GM18867 (cell line): ENCODE results near the gene TMPRSS3.

Experiments used
- ATAC-seq: cut with Tn5 transposase; IDR thresholded peaks from one replicate; pipeline ENCODE4 v1.9.1; 2021; ENCODE audit warnings: mild to moderate bottlenecking, moderate library complexity; ENCODE audit not compliant: unreplicated experiment

The TMPRSS3 gene

DNA sequence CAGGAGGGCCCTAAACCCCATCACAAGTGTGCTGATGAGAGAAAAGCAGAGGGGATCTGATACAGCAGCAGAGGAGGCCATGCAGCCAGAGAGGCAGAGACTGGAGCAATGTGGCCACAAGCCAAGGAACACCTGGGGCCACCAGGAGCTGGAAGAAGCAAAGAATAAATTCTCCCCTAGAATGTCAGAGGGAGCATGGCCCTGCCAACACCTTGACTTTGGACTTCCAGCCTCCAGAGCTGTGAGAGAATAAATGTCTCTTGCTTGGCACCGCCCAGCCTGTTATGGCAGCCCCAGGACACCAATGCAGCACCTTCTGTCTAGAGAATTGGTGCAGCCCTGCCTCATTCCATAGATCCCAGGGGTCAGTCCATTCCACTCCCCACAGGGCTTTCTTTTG lies 33.2 kb upstream of the TMPRSS3 start:
- ATAC-seq: no peak

DNA sequence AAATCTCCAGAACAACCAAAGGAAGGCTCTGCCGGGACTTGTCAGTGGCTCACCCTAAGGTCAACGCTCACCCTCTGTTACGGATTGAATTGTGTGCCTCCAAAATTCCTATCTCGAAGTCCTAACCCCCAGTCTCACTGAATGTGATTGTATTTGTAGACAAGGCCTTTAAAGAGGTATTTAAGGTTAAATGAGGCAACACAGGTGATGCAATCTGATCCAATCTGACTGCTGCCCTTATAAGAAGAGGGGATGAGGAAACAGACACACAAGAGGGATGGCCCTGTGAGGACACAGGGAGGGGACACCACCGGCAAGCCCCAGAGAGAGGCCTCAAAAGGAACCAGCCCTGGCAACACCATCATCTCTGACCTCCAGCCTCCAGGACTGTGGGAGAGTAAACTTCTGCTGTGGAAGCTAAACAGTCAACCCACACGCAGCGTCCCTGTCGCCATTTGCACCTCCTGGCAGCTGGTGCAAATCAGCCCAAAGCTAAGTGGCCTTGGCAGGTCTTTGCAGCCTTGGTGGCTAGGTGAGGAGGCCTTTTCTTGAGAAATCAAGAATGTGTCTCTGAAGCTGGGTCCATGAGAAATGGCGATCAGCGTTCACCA lies 32.1 kb upstream of the TMPRSS3 start:
- ATAC-seq: no peak

DNA sequence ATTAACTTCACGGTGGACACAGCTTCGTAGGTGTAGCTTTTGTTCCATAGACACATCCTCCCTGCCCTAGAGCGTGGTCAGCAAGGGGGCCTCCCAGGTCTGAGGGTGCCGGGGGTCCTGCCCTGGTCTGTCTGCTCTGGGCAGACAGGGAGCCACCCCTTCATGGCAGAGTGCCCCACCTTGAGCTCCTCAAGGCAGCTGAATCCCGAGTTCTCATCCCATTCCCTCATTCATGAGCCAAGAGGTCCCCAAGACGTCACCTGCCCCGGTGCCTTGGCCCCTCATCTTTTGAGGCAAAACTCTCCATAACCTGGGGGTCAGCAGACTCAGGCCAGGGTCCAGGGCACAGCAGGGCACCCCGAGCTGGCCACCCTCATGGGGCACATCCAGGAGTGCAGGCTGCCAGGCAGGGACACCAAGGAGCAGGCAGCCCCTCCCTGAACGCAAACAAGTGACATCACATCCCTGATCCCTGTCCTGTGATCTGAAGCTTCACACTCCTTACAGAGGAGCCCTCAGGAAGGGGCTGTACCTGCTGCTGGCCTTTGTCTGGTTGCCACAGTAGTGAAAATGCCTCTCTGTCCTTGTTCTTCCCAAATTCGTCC lies 31.1 kb upstream of the TMPRSS3 start:
- no peak for ATAC-seq

DNA sequence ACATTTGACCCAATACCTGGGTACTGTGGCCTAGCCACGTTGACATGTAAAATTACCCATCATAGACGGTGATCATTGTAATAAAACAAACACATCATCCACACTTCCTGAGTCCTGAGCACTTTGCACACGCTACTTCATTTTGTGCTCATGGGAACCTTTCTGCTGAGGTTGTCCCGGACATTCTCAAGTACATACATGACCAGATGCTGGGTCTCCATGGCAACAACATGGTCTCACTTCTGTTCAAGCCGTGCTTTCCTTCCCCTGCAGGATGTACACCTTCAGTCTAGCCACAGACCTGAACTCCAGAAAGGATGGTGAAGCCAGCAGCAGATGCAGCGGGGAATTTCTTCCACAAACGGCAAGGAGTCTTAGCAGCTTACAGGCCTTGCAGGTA lies 30.6 kb upstream of the TMPRSS3 start:
- no peak for ATAC-seq

DNA sequence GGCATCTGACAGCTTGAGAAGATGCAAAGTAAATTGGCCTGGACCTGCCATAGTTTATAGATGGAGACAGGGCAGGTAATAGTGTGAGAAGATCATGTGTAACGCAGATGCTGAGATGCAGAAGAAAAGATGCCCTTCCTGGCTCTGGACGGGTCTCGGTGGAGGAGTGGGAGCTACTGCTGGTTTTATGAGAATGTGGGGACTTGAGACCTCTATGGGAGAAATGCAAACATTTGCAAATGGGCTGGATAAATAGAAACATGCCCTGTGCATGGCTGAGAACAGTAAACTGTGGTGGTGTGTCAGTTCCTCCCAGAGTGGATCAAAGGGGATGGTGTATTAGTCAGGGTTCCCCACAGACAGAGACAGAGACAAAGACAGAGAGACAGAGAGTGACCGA lies 29.7 kb upstream of the TMPRSS3 start:
- peak; percentile 22 for ATAC-seq

DNA sequence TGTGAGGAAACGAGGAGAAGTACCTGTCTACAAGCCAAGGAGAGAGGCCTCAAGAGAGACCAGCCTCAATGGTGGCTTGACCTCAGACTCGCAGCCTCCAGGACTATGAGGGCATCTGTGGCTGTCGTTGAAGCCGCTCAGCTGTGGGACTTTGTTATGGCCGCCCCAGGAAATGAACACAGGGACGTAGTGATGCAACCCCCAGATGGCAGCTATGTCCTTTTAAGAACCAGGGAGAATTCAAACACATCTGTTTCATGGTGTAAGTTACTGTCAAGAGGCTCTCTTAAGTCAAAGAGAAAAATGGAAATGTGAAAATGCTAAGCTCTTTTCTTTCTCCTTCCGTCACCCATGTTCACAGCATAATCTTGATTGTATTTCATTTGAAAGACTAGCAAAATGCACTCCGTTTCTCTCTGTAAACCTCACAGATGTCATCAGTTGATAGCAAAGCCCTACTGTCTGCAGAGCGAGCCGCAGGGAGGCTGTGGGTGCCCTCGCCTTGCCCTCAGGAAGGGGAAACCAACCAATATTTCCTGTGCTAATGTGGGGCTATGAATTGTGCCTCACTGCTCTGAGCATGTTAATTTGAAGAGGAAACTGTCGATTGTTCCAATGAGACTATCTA lies 29.2 kb upstream of the TMPRSS3 start:
- peak; percentile 52 for ATAC-seq

DNA sequence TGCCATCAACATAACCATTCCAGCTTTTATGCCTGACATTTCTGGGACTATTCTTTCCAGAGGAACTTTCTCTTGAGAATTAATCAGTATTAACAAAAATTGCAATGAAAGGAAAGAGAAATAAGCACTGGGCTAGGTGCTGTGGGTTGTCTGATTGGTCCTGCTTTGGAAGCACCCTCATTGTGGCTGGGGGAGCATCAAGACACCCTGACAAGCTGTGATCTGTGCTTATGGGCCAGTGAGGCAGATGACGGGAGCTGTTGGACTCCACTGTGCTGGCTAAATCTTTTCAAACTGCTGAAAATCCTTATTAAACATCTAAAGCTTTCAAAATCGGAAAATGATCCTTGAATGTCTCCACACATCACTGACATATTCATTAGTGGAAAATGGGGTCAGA lies 27.8 kb upstream of the TMPRSS3 start:
- no peak for ATAC-seq

DNA sequence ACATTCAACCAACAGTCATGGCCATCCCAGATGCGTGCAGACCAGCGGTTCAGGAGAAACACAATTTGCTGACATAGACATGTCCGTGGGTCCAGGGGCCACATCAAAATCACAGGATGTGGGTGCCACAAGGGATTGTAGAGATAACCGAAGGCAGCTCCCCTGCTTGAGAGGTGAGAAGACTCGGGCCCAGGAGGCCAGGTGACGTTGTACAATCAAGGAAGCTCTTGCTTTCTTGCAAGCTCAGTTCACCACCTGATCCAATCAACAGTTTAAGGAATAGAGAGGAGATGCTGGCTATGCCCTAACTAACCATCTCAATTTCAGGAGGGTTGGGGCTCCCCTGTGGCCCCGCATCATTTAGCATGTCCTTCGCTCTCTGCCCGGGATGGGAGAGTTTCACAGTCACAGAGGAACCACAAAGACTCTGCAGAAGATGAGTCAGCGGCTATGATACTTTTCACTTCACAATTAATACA lies 27.4 kb upstream of the TMPRSS3 start:
- peak; percentile 57 for ATAC-seq

DNA sequence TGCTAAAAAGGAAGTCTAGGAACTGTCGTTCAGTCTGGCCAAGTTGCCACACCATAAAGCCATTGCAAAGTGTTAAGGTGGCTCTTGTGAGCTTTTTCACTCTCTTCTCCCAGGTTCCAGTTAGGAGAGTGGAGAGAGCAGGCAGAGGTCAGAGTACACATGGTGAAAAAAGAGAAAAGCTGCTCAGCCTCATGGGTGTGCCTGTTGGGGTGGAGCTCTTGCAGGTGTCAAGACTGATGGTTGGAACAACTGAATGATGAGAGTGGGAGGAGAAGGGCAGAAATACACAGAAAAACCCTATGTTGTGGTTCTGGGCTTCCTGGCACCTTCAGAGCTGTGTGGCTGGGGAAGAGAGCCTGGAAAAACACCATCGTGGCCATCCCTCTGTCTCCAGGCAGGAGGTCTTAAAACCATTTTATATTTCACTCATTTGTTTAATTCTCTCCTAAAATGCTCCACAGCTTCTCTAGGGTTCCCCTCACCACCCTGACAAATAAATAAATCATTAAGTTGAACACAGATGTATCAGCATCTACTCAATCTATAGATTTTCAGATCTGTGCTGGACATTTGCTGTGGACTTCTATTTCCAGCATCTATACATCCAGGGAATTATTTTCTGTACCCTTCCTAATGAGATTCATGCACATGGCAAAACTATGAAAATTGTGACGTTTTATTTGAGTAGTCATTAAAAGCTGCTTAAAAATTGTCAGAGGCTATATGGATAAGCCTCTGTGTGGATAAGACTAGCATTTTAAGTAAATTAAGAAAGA lies 25.4 kb upstream of the TMPRSS3 start:
- no peak for ATAC-seq

DNA sequence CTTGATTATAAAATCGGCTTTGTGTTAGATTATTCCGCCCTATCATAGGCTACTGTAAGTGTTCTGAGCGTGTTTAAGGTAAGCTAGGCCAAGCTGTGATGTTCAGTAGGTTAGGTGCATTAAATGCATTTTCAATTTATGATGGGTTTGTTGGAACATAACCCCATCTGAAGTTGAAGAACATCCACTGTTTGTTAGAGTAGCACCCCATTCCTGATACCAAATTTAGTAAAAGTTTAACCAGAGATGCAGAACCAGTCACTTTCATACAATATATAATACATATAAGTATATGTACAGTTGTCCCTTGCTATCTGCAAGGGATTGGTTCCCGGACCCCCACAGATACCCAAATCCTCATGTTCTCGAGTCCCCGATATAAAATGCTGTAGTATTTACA lies 24.0 kb upstream of the TMPRSS3 start:
- ATAC-seq: no peak

DNA sequence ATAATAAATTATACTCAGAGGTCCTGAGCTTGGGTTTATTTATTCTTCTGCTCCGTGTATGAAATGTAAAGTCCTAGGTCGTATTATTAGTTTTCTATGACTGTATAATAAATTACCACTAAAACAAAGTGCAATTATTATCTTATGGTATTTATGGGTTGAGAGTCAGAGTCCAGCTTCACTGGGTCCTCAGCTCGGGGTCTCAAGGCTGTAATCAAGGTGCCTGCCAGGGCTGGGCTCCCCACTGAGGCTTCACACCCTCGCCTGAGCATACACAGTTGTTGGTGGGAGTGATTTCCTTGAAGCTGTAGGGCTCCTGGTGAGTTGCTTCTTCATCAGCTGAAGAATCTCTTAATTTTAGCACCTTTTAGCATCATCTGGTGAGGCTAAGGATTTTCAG lies 23.0 kb upstream of the TMPRSS3 start:
- ATAC-seq: no peak

DNA sequence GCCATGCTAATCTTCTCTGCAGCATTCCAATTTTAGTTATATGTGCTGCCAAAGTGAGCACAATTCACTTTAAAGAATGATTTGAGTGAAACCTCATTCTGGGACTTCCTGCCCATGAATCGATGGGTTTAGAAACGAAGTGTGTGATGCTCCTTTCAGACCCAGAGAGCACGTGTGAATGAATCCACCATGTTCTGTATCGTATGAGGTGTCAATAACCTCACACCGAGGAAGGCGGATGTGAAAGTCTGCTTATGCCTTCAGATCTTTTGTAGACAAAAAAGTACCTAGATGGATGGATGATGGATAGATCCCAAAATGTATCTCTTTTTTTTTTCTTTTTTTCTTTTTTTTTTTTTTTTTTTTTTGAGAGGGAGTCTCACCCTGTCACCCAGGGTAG lies 21.7 kb upstream of the TMPRSS3 start:
- ATAC-seq: peak; percentile 48

DNA sequence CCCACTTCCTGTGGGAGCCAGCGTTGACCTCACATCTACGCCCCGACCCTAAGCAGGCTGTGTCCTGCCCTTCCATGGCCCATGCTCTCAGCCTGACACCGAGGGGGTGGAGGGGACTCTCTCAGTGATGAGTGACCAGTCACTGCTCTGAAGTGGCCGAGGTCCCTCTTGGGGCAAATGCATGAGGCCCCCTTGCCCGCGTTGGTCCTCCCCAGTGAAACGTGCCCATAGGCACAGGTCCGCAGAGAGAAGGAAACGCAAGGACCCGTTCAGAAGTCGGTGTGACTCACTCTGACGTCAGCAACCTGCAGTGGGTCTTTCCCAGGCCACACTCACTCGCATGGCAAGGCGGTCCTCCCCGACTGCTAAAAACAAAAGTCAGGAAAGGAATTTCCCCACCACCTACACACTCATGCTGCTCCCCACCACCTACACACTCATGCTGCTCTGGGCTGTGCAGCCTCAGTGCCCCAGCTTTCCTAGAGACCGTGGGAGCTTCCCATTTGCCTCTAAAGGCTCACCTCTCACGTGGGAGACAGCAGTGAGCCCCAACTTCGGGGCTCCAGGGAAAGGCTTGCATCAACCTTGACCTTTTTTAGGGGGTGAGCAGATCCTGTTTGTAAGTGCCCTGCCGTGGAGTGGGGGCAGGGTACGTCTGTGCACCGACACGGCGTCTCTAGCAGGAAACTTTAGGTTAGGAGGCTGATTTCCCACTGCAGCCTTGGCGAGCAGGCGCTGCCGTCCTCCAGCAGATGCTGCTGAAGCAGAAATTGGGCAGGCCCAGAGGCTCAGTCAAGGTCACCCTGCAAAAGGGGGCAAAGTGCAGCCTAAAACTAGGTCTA lies 19.3 kb upstream of the TMPRSS3 start:
- ATAC-seq: peak; percentile 61

DNA sequence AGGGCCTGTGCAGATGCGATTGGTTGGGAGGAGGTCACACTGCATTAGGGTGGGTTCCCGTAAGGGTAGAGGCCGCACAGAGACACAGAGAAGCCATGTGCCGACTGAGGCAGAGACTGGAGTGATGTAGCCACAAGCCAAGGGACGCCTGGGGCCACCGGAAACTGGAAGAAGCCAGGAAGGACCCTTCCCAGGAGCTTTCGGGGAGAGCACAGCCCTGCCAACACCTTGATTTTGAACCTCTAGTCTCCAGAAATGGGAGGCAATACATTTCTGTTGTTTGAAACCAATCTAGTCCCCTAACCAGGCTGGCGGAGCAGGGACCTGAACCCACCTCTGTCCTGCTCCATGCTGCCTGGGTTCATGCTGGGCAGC lies 18.7 kb upstream of the TMPRSS3 start:
- no peak for ATAC-seq

DNA sequence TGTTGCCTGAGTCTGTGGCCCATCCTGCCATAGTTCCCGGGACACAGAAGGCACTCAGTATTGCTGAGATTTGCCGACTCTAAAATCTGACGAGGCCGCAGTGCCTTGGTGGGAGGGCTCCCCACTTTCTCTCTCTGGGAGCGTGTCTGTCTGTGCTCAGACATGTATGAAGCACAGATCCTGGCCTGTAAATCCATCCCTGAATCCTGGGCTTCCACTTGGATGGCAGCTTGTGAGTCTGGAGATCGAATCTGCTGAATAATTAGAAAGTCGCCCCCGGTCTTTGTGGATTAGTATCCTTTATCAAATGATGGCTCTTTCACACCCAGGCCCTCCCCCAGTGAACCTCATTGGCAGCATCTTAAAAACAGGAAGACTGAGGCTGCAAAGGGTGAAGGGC lies 18.2 kb upstream of the TMPRSS3 start:
- no peak for ATAC-seq

DNA sequence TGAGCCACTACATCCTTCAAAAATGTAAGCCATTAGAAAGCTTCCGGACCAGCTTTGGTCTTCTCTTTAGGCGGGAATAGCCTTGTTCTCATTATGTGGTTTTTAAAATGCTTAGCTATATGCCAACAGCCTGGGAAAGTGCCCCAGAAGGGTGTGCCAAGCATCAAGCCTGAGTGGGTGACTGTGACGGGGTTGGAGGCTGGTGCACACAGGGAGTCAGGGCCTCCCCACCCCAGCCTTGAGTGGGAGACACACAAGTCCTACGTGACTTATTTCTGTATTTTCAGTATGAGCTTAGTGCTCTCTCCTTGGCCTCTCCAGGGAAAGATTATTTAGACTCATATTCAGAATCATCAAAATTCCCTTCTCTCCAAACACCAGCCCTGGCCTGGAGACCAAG lies 17.6 kb upstream of the TMPRSS3 start:
- ATAC-seq: no peak

DNA sequence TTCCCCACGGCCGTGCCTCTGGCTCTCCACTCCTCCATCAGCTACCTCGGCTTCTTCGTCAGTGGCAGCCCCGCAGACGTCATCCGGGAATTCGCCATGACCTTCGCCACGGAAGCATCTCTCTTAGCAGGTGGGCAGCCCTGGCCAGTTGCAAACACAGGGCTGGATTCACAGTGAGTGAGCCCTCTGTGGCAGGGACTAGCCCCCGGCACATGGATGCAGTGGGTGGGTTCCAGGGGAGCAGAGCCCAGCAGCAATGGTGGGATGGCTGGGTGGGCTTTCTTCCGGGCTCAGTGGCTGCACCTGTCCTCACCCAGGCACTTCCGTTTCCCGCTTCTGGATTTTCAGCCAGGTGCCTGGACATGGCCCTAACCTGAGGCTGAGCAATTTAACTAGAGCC lies 17.2 kb upstream of the TMPRSS3 start:
- no peak for ATAC-seq

DNA sequence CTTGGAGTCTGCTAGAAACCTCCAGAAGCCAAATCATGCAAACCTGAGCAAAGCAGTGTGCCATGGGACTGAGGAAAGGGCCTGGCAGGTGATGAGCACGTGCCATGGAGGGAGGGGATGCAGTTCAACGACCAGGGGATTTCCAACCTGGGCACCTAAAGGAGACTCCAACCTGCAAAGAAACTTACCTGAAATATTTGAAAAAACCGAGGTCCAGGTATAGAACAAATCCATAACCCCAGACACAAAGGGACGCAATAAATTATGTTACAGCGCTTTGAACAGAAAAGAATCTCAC lies 16.7 kb upstream of the TMPRSS3 start:
- ATAC-seq: no peak

DNA sequence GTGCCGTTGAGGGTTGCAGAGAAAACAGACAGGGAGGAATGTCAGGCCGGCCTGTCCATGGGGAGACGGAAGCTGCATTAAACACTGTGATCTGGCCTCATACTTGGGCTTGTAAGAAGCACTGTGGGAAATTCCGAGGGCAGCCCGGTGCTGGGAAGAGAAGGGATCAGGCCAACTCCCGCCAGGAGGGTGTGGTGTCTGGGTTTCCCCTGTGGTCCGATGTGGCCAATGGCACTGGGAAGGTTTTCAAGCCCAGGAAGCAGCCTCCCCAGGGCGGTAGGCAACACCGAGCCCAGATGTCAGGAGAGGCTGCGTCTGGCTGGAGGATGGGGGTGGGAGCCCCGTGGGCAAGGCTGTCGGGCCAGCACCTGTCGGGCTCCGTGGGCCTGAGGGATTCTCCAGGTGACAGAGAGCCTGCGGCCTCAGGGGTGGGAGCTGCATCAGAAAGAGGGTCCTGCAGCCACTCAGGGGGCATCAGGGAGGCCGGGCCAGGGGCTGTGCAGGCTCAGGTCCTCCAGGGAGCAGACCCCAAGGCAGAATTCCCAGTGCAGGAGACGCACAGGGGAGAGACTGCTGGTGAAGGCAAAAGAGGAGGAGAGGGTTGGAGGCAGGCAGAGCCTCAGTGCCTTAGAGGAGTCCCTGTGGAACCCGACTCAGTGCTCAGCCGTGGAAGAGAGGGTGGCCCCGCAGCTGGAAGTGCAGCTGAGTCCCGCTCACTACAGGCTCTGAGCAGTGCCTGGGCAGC lies 16.2 kb upstream of the TMPRSS3 start:
- no peak for ATAC-seq

DNA sequence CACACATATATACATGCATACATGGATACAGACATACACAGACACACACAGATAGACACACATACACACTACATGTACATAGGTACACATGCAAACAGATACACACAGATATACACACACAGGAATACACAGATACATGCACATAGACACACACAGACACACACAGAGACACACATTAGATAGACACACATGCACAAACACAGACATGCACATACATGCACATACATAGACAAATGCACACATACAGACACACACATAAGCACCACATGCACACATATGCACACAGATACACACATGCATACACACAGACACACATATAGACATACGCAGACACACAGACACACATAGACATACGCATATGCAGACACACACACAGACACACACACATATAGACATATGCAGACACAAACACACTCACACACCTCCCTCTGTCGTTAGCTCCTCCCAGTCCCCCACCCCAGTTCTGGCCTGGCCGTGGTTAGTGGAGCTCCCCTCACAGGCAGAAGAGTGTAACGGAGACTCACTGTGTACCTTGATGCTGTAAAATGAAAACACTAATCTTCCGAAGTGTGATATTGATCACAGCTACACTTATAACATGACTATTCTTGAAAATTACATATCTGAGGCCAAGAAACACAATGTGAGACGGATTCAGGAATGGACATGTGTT lies 15.5 kb upstream of the TMPRSS3 start:
- no peak for ATAC-seq
